WTC11 (cell line): ENCODE data around the gene NECAB2.

Experiments
- FOXP1 ChIP-seq: sonication (generic); formaldehyde crosslinking; IDR thresholded peaks from 2 replicates; pipeline ENCODE4 v1.8.0; 2022; ENCODE audit warnings: missing genetic modification reagents, mild to moderate bottlenecking, moderate library complexity, borderline replicate concordance
- MXD4 ChIP-seq: fragments of 250-450 bp; sonication (Bioruptor Pico); IDR thresholded peaks from 2 replicates; pipeline ENCODE4 v1.8.0; 2021; ENCODE audit warnings: mild to moderate bottlenecking, moderate library complexity, borderline replicate concordance
- SP1 ChIP-seq: sonication (generic); formaldehyde crosslinking; conservative IDR thresholded peaks from 2 replicates; pipeline ENCODE4 v1.8.1; 2022; ENCODE audit warnings: missing genetic modification reagents
- ZNF121 ChIP-seq: sonication (generic); formaldehyde crosslinking; IDR thresholded peaks from 2 replicates; pipeline ENCODE4 v1.8.0; 2023; ENCODE audit warnings: missing genetic modification reagents
- ZNF232 ChIP-seq: sonication (generic); formaldehyde crosslinking; IDR thresholded peaks from 2 replicates; pipeline ENCODE4 v1.8.0; 2022; ENCODE audit warnings: mild to moderate bottlenecking, missing genetic modification reagents
- TF ChIP-seq, protein P1 (sequence below): fragments of 200-600 bp; IDR thresholded peaks from 2 replicates; pipeline ENCODE4 v1.8.0; 2022; ENCODE audit warnings: antibody characterized with exemption
- TF ChIP-seq, protein P2 (sequence below): sonication (generic); formaldehyde crosslinking; conservative IDR thresholded peaks from 2 replicates; pipeline ENCODE4 v1.8.1; 2022; ENCODE audit warnings: mild to moderate bottlenecking, missing genetic modification reagents
- TF ChIP-seq, protein P3 (sequence below): sonication (generic); formaldehyde crosslinking; IDR thresholded peaks from 2 replicates; pipeline ENCODE4 v1.8.1; 2022; ENCODE audit warnings: low read depth, missing genetic modification reagents, borderline replicate concordance
- TF ChIP-seq, protein P4 (sequence below): sonication (generic); formaldehyde crosslinking; IDR thresholded peaks from 2 replicates; pipeline ENCODE4 v1.8.1; 2023; ENCODE audit warnings: mild to moderate bottlenecking, missing genetic modification reagents, borderline replicate concordance
- TF ChIP-seq, protein P5 (sequence below): sonication (generic); formaldehyde crosslinking; IDR thresholded peaks from 2 replicates; pipeline ENCODE4 v1.8.1; 2022; ENCODE audit warnings: missing genetic modification reagents, borderline replicate concordance

DNA sequence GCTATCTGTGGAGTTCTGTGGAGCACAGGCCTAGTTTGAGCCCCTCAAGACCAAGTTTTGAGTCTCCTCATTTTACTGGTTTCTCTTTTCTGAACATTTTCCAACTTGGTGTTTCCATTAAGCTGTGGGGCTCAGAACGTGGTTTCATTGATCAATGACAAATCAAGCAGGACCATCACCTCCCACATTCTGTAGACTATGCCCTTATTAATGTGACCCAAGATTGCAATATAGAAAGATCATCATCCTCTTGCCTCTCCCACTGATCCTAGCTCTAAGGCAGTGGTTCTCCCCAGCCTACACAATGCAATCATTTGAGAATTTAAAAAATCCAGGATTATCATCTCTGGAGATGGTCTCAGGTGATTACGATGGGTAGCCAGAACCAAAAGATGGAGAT lies 30.8 kb upstream of the NECAB2 start:
- TF ChIP-seq, protein P1, sequence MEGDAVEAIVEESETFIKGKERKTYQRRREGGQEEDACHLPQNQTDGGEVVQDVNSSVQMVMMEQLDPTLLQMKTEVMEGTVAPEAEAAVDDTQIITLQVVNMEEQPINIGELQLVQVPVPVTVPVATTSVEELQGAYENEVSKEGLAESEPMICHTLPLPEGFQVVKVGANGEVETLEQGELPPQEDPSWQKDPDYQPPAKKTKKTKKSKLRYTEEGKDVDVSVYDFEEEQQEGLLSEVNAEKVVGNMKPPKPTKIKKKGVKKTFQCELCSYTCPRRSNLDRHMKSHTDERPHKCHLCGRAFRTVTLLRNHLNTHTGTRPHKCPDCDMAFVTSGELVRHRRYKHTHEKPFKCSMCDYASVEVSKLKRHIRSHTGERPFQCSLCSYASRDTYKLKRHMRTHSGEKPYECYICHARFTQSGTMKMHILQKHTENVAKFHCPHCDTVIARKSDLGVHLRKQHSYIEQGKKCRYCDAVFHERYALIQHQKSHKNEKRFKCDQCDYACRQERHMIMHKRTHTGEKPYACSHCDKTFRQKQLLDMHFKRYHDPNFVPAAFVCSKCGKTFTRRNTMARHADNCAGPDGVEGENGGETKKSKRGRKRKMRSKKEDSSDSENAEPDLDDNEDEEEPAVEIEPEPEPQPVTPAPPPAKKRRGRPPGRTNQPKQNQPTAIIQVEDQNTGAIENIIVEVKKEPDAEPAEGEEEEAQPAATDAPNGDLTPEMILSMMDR = no peak
- TF ChIP-seq FOXP1 (CRISPR knock-in tag) = no peak
- no peak for TF ChIP-seq ZNF232 (CRISPR knock-in tag)
- no peak for TF ChIP-seq MXD4 (CRISPR knock-in tag)
- TF ChIP-seq, protein P2, sequence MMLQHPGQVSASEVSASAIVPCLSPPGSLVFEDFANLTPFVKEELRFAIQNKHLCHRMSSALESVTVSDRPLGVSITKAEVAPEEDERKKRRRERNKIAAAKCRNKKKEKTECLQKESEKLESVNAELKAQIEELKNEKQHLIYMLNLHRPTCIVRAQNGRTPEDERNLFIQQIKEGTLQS (CRISPR knock-in tag) = no peak
- TF ChIP-seq, protein P3, sequence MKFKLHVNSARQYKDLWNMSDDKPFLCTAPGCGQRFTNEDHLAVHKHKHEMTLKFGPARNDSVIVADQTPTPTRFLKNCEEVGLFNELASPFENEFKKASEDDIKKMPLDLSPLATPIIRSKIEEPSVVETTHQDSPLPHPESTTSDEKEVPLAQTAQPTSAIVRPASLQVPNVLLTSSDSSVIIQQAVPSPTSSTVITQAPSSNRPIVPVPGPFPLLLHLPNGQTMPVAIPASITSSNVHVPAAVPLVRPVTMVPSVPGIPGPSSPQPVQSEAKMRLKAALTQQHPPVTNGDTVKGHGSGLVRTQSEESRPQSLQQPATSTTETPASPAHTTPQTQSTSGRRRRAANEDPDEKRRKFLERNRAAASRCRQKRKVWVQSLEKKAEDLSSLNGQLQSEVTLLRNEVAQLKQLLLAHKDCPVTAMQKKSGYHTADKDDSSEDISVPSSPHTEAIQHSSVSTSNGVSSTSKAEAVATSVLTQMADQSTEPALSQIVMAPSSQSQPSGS (CRISPR knock-in tag) = no peak
- TF ChIP-seq ZNF121 = no peak
- TF ChIP-seq, protein P4, sequence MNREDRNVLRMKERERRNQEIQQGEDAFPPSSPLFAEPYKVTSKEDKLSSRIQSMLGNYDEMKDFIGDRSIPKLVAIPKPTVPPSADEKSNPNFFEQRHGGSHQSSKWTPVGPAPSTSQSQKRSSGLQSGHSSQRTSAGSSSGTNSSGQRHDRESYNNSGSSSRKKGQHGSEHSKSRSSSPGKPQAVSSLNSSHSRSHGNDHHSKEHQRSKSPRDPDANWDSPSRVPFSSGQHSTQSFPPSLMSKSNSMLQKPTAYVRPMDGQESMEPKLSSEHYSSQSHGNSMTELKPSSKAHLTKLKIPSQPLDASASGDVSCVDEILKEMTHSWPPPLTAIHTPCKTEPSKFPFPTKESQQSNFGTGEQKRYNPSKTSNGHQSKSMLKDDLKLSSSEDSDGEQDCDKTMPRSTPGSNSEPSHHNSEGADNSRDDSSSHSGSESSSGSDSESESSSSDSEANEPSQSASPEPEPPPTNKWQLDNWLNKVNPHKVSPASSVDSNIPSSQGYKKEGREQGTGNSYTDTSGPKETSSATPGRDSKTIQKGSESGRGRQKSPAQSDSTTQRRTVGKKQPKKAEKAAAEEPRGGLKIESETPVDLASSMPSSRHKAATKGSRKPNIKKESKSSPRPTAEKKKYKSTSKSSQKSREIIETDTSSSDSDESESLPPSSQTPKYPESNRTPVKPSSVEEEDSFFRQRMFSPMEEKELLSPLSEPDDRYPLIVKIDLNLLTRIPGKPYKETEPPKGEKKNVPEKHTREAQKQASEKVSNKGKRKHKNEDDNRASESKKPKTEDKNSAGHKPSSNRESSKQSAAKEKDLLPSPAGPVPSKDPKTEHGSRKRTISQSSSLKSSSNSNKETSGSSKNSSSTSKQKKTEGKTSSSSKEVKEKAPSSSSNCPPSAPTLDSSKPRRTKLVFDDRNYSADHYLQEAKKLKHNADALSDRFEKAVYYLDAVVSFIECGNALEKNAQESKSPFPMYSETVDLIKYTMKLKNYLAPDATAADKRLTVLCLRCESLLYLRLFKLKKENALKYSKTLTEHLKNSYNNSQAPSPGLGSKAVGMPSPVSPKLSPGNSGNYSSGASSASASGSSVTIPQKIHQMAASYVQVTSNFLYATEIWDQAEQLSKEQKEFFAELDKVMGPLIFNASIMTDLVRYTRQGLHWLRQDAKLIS (CRISPR knock-in tag) = no peak
- TF ChIP-seq SP1 (CRISPR knock-in tag) = no peak
- TF ChIP-seq, protein P5, sequence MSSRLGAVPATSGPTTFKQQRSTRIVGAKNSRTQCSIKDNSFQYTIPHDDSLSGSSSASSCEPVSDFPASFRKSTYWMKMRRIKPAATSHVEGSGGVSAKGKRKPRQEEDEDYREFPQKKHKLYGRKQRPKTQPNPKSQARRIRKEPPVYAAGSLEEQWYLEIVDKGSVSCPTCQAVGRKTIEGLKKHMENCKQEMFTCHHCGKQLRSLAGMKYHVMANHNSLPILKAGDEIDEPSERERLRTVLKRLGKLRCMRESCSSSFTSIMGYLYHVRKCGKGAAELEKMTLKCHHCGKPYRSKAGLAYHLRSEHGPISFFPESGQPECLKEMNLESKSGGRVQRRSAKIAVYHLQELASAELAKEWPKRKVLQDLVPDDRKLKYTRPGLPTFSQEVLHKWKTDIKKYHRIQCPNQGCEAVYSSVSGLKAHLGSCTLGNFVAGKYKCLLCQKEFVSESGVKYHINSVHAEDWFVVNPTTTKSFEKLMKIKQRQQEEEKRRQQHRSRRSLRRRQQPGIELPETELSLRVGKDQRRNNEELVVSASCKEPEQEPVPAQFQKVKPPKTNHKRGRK (CRISPR knock-in tag) = no peak
